ENCODE results near the gene RBMS3.

The RBMS3 gene

GRCh38 chr3:29291260-29291981 is 10.6 kb downstream of the RBMS3 start:
- Histone ChIP-seq H3K4me3 (ENCODE audit: low read depth in 1 of 2, low read length in 2 of 2) (no peak overlapping the region), H3K4me1 (ENCODE audit: control insufficient read depth in 1 of 2, insufficient read depth in 2 of 2, low read length in 2 of 2) (peaks cover 0 to 23% of the 10 kb centered on the region in 2 donors), H3K27me3 (ENCODE audit: low read depth, low read length) (no peaks in the 10 kb centered on the region), H3K9me3 (ENCODE audit: control insufficient read depth in 1 of 2, low read length in 2 of 2) (no peaks in the 10 kb centered on the region), H3K27ac (ENCODE audit: low read length) (no peak overlapping the region), H3K36me3 (ENCODE audit: control insufficient read depth in 1 of 2, insufficient read depth in 2 of 2, low read length in 2 of 2) (no peaks in the 10 kb centered on the region)

- Histone ChIP-seq H3K4me1 (ENCODE audit: control insufficient read depth in 1 of 2, insufficient read depth in 2 of 2, low read length in 2 of 2) (peaks cover 0 to 23% of the 10 kb centered on the region in 2 donors), H3K36me3 (ENCODE audit: control insufficient read depth in 1 of 2, insufficient read depth in 2 of 2, low read length in 2 of 2) (no peaks in the 10 kb centered on the region), H3K4me3 (ENCODE audit: low read depth in 1 of 2, low read length in 2 of 2) (no peak overlapping the region), H3K27me3 (ENCODE audit: low read depth, low read length) (no peaks in the 10 kb centered on the region), H3K9me3 (ENCODE audit: control insufficient read depth in 1 of 2, low read length in 2 of 2) (no peaks in the 10 kb centered on the region), H3K27ac (ENCODE audit: low read length) (no peak overlapping the region)
These were observed 11.1 kb downstream of the RBMS3 start for GRCh38 chr3:29291982-29292363.

- Histone ChIP-seq H3K4me3 (ENCODE audit: low read depth in 1 of 2, low read length in 2 of 2) (no peak overlapping the region), H3K36me3 (ENCODE audit: control insufficient read depth in 1 of 2, insufficient read depth in 2 of 2, low read length in 2 of 2) (no peaks in the 10 kb centered on the region), H3K27me3 (ENCODE audit: low read depth, low read length) (no peaks in the 10 kb centered on the region), H3K27ac (ENCODE audit: low read length) (no peak overlapping the region), H3K9me3 (ENCODE audit: control insufficient read depth in 1 of 2, low read length in 2 of 2) (no peaks in the 10 kb centered on the region), H3K4me1 (ENCODE audit: control insufficient read depth in 1 of 2, insufficient read depth in 2 of 2, low read length in 2 of 2) (peaks cover 0 to 23% of the 10 kb centered on the region in 2 donors)
These were observed 12.6 kb downstream of the RBMS3 start for GRCh38 chr3:29293421-29293820.

GRCh38 chr3:29297998-29298397 is 17.1 kb downstream of the RBMS3 start:
- Histone ChIP-seq H3K4me1 (ENCODE audit: control insufficient read depth in 1 of 2, insufficient read depth in 2 of 2, low read length in 2 of 2) (peaks cover 0 to 6% of the 10 kb centered on the region in 2 donors), H3K4me3 (ENCODE audit: low read depth in 1 of 2, low read length in 2 of 2) (no peak overlapping the region), H3K36me3 (ENCODE audit: control insufficient read depth in 1 of 2, insufficient read depth in 2 of 2, low read length in 2 of 2) (no peaks in the 10 kb centered on the region), H3K9me3 (ENCODE audit: control insufficient read depth in 1 of 2, low read length in 2 of 2) (no peaks in the 10 kb centered on the region), H3K27ac (ENCODE audit: low read length) (no peak overlapping the region), H3K27me3 (ENCODE audit: low read depth, low read length) (no peaks in the 10 kb centered on the region)

- Histone ChIP-seq H3K27me3 (ENCODE audit: low read depth, low read length) (no peaks in the 10 kb centered on the region), H3K36me3 (ENCODE audit: control insufficient read depth in 1 of 2, insufficient read depth in 2 of 2, low read length in 2 of 2) (no peaks in the 10 kb centered on the region), H3K9me3 (ENCODE audit: control insufficient read depth in 1 of 2, low read length in 2 of 2) (no peaks in the 10 kb centered on the region), H3K4me3 (ENCODE audit: low read depth in 1 of 2, low read length in 2 of 2) (no peak overlapping the region), H3K4me1 (ENCODE audit: control insufficient read depth in 1 of 2, insufficient read depth in 2 of 2, low read length in 2 of 2) (no peaks in the 10 kb centered on the region), H3K27ac (ENCODE audit: low read length) (no peak overlapping the region)
These were observed 20.6 kb downstream of the RBMS3 start for GRCh38 chr3:29301332-29302019.

GRCh38 chr3:29302619-29303018 is 21.7 kb downstream of the RBMS3 start:
- Histone ChIP-seq H3K4me3 (ENCODE audit: low read depth in 1 of 2, low read length in 2 of 2) (no peak overlapping the region), H3K27me3 (ENCODE audit: low read depth, low read length) (no peaks in the 10 kb centered on the region), H3K9me3 (ENCODE audit: control insufficient read depth in 1 of 2, low read length in 2 of 2) (no peaks in the 10 kb centered on the region), H3K27ac (ENCODE audit: low read length) (no peak overlapping the region), H3K36me3 (ENCODE audit: control insufficient read depth in 1 of 2, insufficient read depth in 2 of 2, low read length in 2 of 2) (no peaks in the 10 kb centered on the region), H3K4me1 (ENCODE audit: control insufficient read depth in 1 of 2, insufficient read depth in 2 of 2, low read length in 2 of 2) (peaks cover 0 to 3% of the 10 kb centered on the region in 2 donors)

GRCh38 chr3:29307295-29307694 is 26.4 kb downstream of the RBMS3 start:
- Histone ChIP-seq H3K27me3 (ENCODE audit: low read depth, low read length) (no peaks in the 10 kb centered on the region), H3K36me3 (ENCODE audit: control insufficient read depth in 1 of 2, insufficient read depth in 2 of 2, low read length in 2 of 2) (no peaks in the 10 kb centered on the region), H3K9me3 (ENCODE audit: control insufficient read depth in 1 of 2, low read length in 2 of 2) (no peaks in the 10 kb centered on the region), H3K4me3 (ENCODE audit: low read depth in 1 of 2, low read length in 2 of 2) (no peak overlapping the region), H3K27ac (ENCODE audit: low read length) (no peak overlapping the region), H3K4me1 (ENCODE audit: control insufficient read depth in 1 of 2, insufficient read depth in 2 of 2, low read length in 2 of 2) (peaks cover 0 to 9% of the 10 kb centered on the region in 2 donors)

GRCh38 chr3:29310865-29311264 is 30.0 kb downstream of the RBMS3 start:
- H3K4me1 ChIP-seq (ENCODE audit: control insufficient read depth in 1 of 2, insufficient read depth in 2 of 2, low read length in 2 of 2), result peaks cover 0 to 33% of the 10 kb centered on the region in 2 donors
- no peaks in the 10 kb centered on the region for H3K27me3 ChIP-seq (ENCODE audit: low read depth, low read length)
- no peak overlapping the region for H3K4me3 ChIP-seq (ENCODE audit: low read depth in 1 of 2, low read length in 2 of 2)
- H3K27ac ChIP-seq (ENCODE audit: low read length), result no peak overlapping the region
- H3K36me3 ChIP-seq (ENCODE audit: control insufficient read depth in 1 of 2, insufficient read depth in 2 of 2, low read length in 2 of 2), result no peaks in the 10 kb centered on the region
- no peaks in the 10 kb centered on the region for H3K9me3 ChIP-seq (ENCODE audit: control insufficient read depth in 1 of 2, low read length in 2 of 2)

- H3K27ac ChIP-seq (ENCODE audit: low read length), result no peak overlapping the region
- H3K36me3 ChIP-seq (ENCODE audit: control insufficient read depth in 1 of 2, insufficient read depth in 2 of 2, low read length in 2 of 2), result no peaks in the 10 kb centered on the region
- no peak overlapping the region for H3K4me3 ChIP-seq (ENCODE audit: low read depth in 1 of 2, low read length in 2 of 2)
- H3K9me3 ChIP-seq (ENCODE audit: control insufficient read depth in 1 of 2, low read length in 2 of 2), result no peaks in the 10 kb centered on the region
- H3K27me3 ChIP-seq (ENCODE audit: low read depth, low read length), result no peaks in the 10 kb centered on the region
- H3K4me1 ChIP-seq (ENCODE audit: control insufficient read depth in 1 of 2, insufficient read depth in 2 of 2, low read length in 2 of 2), result peaks cover 0 to 33% of the 10 kb centered on the region in 2 donors
These were observed 30.9 kb downstream of the RBMS3 start for GRCh38 chr3:29311795-29312194.

GRCh38 chr3:29312395-29312794 is 31.5 kb downstream of the RBMS3 start:
- no peak overlapping the region for H3K27ac ChIP-seq (ENCODE audit: low read length)
- H3K4me3 ChIP-seq (ENCODE audit: low read depth in 1 of 2, low read length in 2 of 2), result no peak overlapping the region
- H3K27me3 ChIP-seq (ENCODE audit: low read depth, low read length), result no peaks in the 10 kb centered on the region
- H3K9me3 ChIP-seq (ENCODE audit: control insufficient read depth in 1 of 2, low read length in 2 of 2), result no peaks in the 10 kb centered on the region
- peaks cover 0 to 30% of the 10 kb centered on the region in 2 donors for H3K4me1 ChIP-seq (ENCODE audit: control insufficient read depth in 1 of 2, insufficient read depth in 2 of 2, low read length in 2 of 2)
- no peaks in the 10 kb centered on the region for H3K36me3 ChIP-seq (ENCODE audit: control insufficient read depth in 1 of 2, insufficient read depth in 2 of 2, low read length in 2 of 2)

- no peaks in the 10 kb centered on the region for H3K27me3 ChIP-seq (ENCODE audit: low read depth, low read length)
- no peaks in the 10 kb centered on the region for H3K9me3 ChIP-seq (ENCODE audit: control insufficient read depth in 1 of 2, low read length in 2 of 2)
- H3K27ac ChIP-seq (ENCODE audit: low read length), result no peak overlapping the region
- H3K4me1 ChIP-seq (ENCODE audit: control insufficient read depth in 1 of 2, insufficient read depth in 2 of 2, low read length in 2 of 2), result peaks cover 0 to 30% of the 10 kb centered on the region in 2 donors
- no peak overlapping the region for H3K4me3 ChIP-seq (ENCODE audit: low read depth in 1 of 2, low read length in 2 of 2)
- H3K36me3 ChIP-seq (ENCODE audit: control insufficient read depth in 1 of 2, insufficient read depth in 2 of 2, low read length in 2 of 2), result no peaks in the 10 kb centered on the region
These were observed 32.1 kb downstream of the RBMS3 start for GRCh38 chr3:29312960-29313452.
